GM21737 (cell line): ENCODE results near the gene MAFB.
A peak's percentile ranks its signal among the peaks of the same experiment; 100 is the strongest.

Experiments used
- ATAC-seq: cut with Tn5 transposase; IDR thresholded peaks from one replicate; pipeline ENCODE4 v1.9.1; 2021; ENCODE audit warnings: mild to moderate bottlenecking, moderate library complexity; ENCODE audit not compliant: unreplicated experiment

The MAFB gene

GRCh38 chr20:40703975-40704530 lies 15.0 kb upstream of the MAFB start:
- no peak for ATAC-seq

- no peak for ATAC-seq
Observed at GRCh38 chr20:40702504-40702903, 13.5 kb upstream of the MAFB start.

GRCh38 chr20:40698744-40699143 lies 9.7 kb upstream of the MAFB start:
- ATAC-seq: no peak

- ATAC-seq: no peak
Observed at GRCh38 chr20:40698281-40698680, 9.2 kb upstream of the MAFB start.

GRCh38 chr20:40697541-40697940 lies 8.5 kb upstream of the MAFB start:
- ATAC-seq: no peak

- ATAC-seq: no peak
Observed at GRCh38 chr20:40695214-40695613, 6.2 kb upstream of the MAFB start.

GRCh38 chr20:40694246-40694645 lies 5.2 kb upstream of the MAFB start:
- no peak for ATAC-seq

- no peak for ATAC-seq
Observed at GRCh38 chr20:40692240-40693011, 3.4 kb upstream of the MAFB start.

- no peak for ATAC-seq
Observed at GRCh38 chr20:40691566-40692239, 2.7 kb upstream of the MAFB start.

GRCh38 chr20:40690836-40691565 lies 2.0 kb upstream of the MAFB start:
- no peak for ATAC-seq

GRCh38 chr20:40689943-40690835 lies 1.2 kb upstream of the MAFB start:
- ATAC-seq: peak; percentile 49

- ATAC-seq: peak; percentile 15
Observed at GRCh38 chr20:40688129-40689099, 622 bp downstream of the MAFB start.

GRCh38 chr20:40687384-40688128 lies 1.5 kb downstream of the MAFB start:
- no peak for ATAC-seq

- no peak for ATAC-seq
Observed at GRCh38 chr20:40686893-40687292, 2.1 kb downstream of the MAFB start.

GRCh38 chr20:40686434-40686882 lies 2.6 kb downstream of the MAFB start:
- ATAC-seq: no peak

- ATAC-seq: no peak
Observed at GRCh38 chr20:40685349-40685748, 3.7 kb downstream of the MAFB start.

- no peak for ATAC-seq
Observed at GRCh38 chr20:40683894-40684268, 5.2 kb downstream of the MAFB start.

GRCh38 chr20:40683221-40683893 lies 5.7 kb downstream of the MAFB start:
- ATAC-seq: no peak
